Eye (tissue), 1 donor: ENCODE measurements around the gene DENND2D.
A peak's percentile ranks its signal among the peaks of the same experiment; 100 is the strongest.
"Not testable (repeated sequence)": the region's sequence is repeated elsewhere in the genome, so short reads cannot be mapped to it uniquely, and the experiment has no call there.

Experiments
- DNase-seq: peaks from one replicate; pipeline ENCODE4 v3.0.0-alpha.2; 2015

DENND2D gene

DNA sequence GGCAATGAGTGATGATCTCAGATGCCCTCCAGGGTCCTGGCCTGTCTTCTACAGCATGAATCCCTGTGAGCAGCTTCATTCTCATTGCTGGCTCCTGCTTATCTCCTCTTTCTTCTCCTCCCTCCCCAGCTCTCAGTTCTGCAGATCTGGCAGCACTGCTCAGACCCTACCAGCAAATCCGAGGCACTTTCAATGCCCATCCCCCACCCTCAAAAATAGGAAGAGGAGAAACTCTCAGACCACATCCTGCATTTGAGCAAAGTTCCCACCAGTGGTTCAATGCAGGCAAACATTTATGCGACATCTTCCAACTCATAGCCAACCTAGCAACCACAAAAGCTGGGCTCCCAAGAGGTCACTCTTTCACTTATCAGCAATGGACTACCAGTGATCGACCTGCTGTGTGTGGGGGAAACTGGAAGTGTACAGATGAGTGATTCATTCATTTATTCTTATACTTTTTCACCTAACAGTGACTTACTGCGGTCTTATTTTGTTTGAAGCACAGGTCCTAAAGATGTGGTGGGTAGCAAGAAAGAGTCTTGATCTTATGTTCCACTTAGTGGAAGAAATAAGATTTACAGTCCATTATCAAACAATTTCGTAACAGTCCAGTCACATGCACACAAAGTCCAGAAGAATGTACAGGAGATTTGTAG is 21.3 kb upstream of the DENND2D start:
- DNase-seq = no peak

DNA sequence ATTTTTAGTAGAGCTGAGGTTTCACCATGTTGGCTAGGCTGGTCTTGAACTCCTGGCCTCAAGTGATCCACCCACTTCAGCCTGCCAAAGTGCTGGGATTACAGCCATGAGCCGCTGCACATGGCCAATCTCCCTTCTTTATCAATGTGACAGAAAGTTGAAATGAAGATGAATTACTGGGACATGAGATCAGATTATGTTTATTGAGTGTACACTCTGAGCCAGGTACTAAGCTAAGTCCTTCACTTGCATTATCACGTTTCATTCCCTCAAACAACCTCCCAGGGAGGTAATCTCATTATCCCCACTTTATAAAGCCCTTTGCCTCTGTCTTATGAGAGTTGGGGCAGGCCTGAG is 20.8 kb upstream of the DENND2D start:
- no peak for DNase-seq

DNA sequence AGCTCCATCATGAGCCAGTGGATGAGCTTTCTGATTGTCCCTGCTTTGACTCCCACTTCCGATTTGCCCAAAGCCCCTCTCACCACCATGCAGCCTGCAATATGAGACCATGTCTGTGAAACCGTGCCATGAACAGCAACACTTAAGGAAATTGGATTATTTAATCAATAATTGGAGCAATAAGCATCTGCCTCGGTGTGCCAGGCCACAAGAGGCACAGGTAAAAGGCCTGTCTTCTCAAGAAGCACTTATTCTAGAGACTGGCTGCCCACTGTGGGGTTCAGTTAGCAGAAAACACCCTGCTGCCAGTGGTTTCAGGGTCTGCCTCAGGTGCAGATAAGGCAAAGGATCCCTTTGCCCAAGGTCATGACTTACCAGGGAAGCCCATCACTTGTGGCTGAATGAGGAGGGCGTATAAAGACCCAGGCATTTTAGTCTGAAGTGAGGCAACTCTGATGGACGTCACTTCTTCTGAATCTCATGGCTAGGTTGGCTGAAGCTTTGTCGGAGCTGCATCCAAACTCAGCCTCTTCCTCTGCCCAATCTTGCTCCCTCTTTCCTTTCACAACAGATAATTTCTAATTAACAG is 19.9 kb upstream of the DENND2D start:
- DNase-seq = no peak

GRCh38 chr1:111219557-111220286 is 19.3 kb upstream of the DENND2D start:
- DNase-seq = no peak

DNA sequence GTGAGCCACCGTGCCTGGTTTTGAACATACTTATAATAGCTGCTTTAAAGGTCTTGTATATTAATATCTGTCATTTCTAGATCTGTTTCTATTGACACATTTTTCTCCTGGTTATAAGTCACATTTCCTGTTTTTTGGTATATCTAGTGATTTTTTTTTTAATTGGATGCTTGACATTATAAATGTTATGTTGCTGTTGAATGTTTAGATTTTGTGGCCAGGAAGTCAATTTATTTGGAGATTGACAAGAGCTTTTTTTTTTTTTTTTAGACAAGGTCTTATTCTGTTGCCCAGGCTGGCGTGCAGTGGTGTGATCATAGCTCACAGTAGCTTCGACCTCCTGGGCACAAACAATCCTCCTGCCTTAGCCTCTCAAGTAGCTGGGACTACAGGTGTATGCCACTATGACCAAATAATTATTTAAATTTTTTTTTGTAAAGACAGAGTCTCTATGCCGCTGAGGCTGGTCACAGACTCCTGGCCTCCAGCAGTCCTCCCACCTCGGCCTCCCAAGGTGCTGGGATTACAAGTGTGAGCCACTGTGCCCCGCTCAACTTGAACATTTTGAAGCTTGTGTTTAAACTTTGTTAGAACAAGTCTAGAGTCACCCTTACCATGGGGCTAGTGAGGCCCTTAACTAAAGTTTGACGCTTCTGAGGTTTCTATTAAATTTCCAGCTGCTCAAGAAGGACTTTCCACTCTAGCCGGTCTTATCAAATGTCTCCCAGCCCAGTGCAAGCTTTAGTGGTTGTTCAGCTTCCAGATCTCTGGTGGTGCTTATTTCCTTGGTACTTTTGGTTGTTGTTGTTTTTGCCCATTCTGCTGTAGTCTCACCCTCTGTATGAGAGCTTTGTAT is 18.5 kb upstream of the DENND2D start:
- no peak for DNase-seq

- no peak for DNase-seq
These were observed 16.9 kb upstream of the DENND2D start for GRCh38 chr1:111217183-111217910.

- DNase-seq = no peak
These were observed 16.3 kb upstream of the DENND2D start for GRCh38 chr1:111216751-111217150.

DNA sequence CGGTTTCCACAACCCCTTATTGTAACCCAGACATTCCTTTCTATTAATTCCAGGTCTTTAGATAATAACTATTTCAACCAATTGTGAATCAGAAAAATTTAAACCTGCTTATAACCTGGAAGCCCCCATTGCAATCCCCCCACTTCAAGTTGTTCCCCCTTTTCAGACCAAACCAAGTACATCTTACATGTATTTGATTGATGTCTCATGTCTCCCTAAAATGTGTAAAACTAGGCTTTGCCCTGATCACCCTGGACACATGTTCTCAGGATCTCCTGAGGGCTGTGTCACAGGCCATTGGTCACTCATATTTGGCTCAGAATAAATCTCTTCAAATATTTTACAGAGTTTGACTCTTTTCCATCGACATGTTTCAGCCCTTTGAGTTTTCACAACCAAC is 14.8 kb upstream of the DENND2D start:
- not testable (repeated sequence) for DNase-seq

GRCh38 chr1:111214884-111215283 is 14.4 kb upstream of the DENND2D start:
- DNase-seq = no peak

GRCh38 chr1:111214074-111214801 is 13.8 kb upstream of the DENND2D start:
- DNase-seq = no peak

GRCh38 chr1:111213412-111213811 is 13.0 kb upstream of the DENND2D start:
- DNase-seq = no peak

GRCh38 chr1:111212634-111213335 is 12.3 kb upstream of the DENND2D start:
- no peak for DNase-seq

GRCh38 chr1:111211921-111212320 is 11.5 kb upstream of the DENND2D start:
- no peak for DNase-seq

- no peak for DNase-seq
These were observed 9.2 kb upstream of the DENND2D start for GRCh38 chr1:111209622-111210021.

DNA sequence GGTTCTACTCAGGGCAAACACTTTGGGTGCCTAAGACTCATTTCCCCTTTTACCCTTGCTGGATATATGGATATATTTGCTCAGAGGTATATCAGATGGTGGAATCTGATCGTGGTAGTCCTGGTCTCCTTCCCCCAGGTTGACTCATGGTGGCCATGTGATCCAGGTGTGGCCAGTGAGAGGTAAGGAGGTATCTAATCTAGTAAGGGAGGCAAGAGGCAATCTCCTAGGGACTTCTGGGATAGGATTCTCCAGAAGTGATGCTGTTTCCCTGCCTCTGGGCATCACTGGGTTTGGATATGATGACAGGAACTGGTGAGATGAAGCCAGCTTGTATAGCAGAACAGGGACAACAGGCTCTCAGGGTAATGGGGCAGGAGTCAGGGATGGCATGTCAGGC is 8.5 kb upstream of the DENND2D start:
- DNase-seq = no peak

DNA sequence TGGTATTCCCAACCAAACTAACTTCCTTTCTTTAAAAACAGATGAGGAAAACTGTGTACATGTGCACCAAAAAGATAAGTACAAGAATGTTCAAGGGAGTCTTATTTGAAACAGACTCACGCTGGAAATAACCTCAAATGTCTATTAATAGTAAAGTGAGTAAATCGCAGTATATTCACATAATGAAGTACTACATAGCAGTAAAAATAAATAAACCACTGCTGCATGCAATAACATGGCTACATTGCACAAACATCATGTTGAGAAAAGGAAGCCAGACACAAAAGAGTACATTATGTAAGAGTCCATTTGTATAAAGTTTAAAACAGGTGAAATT is 5.2 kb upstream of the DENND2D start:
- no peak for DNase-seq

- no peak for DNase-seq
These were observed 4.7 kb upstream of the DENND2D start for GRCh38 chr1:111204983-111205713.

DNA sequence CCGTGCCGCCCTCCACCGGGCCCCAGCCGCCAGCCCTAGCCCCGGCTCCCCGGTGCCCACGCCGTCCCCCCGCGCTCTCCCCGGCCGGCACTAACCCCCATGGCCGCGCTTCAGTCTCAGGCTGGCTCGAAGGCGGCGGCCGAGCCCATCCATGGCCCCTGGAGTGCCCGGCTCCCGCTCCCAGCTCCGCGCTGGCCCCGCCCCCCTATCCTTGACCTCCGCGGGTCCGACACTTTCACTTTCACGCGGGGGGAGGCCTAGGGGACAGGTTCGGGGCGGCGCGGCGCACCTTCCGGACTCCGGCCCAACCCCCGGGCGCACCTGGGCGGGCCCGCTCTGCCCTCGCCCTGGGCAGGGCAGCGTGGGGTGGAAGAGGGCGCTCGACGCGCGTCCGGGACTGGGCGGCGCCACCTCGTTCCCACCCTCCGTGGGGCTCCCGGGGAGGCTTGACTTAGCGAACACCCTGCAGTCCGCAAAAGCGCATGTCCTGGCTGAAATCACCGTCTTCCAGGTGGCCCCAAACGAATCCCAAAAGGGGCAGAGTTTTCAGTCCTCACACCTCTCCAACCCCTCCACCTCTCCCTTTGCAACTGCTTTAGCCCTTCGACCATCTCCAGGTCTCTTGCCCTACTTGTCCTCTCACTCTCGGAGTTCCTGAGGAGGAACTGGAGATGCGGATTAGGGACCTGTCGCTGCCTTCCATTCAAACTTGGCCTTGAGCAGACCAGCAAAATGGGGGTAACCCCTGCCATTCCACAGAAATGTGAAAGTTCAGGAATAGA is 3.9 kb upstream of the DENND2D start:
- peak; percentile 27 for DNase-seq

DNA sequence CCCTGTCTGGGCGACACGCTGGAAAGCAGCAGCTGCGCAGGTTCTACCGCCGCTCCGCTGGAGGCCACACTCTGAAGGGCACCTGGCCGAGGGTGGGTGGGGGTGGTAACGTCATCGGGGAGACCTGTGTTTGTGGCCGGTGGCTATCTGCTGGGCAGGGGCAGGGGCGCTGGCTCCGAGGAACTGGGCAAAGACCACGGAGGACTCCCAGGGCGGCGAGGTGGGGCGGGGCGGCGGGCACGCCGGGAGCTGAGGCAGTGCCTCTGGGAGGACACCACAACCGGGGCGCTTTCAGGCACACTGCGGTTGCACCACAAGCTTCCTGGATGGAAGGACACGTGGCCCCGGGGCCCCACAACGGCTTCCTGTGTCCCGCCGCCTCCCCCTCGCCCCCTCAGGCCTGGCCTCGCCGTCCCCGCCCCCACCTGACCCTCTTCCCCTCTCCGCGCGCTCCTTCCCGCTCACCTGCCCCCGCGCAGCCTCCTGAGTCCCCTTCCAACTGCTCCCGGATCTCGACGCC is 3.3 kb upstream of the DENND2D start:
- peak; percentile 35 for DNase-seq
